ENCODE measurements around the gene TJP2.

Gene TJP2

DNA sequence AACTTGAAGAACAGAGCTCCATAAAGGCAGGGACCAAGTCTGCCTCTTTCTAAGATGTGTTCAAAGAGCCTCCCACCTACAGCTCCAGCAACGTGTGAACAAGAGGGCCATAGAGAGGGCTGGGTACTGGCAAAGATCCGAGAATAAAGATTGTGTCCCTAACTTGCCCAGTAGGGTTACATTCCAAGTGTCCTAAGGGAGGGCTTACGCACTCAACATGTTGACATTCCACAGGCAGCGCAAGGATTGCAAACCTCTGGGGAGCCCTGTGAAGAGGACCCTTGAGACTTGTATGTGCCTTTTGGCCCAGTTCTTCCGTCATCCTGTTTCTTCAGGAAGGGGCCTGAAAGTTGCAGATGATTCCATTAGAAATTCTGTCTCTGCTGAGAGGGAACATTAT, 102.7 kb downstream of the TJP2 start:
- CTCF ChIA-PET: no interaction called here
- TF ChIP-seq GLIS2 (tag by site-specific recombination; IDR thresholded peaks at IDR 0.05) (no peak), KLF10 (tag by site-specific recombination; IDR thresholded peaks at IDR 0.05) (no peak), ZFP37 (tag by site-specific recombination; IDR thresholded peaks at IDR 0.05) (no peak), ZSCAN16 (tag by site-specific recombination; IDR thresholded peaks at IDR 0.05) (no peak), SCRT2 (tag by site-specific recombination; IDR thresholded peaks at IDR 0.05) (no peak), ZNF274 (IDR thresholded peaks at IDR 0.05; ENCODE audit: low read length) (no peak), ZNF274 (tag by site-specific recombination; IDR thresholded peaks at IDR 0.05; ENCODE audit: borderline replicate concordance) (no peak), ZNF174 (tag by site-specific recombination; IDR thresholded peaks at IDR 0.05) (no peak), ZNF610 (tag by site-specific recombination; IDR thresholded peaks at IDR 0.05; ENCODE audit: borderline replicate concordance) (no peak), ZNF624 (tag by site-specific recombination; IDR thresholded peaks at IDR 0.05) (no peak), ZNF239 (tag by site-specific recombination; IDR thresholded peaks at IDR 0.05) (no peak)
- TF ChIP-seq, protein P1, sequence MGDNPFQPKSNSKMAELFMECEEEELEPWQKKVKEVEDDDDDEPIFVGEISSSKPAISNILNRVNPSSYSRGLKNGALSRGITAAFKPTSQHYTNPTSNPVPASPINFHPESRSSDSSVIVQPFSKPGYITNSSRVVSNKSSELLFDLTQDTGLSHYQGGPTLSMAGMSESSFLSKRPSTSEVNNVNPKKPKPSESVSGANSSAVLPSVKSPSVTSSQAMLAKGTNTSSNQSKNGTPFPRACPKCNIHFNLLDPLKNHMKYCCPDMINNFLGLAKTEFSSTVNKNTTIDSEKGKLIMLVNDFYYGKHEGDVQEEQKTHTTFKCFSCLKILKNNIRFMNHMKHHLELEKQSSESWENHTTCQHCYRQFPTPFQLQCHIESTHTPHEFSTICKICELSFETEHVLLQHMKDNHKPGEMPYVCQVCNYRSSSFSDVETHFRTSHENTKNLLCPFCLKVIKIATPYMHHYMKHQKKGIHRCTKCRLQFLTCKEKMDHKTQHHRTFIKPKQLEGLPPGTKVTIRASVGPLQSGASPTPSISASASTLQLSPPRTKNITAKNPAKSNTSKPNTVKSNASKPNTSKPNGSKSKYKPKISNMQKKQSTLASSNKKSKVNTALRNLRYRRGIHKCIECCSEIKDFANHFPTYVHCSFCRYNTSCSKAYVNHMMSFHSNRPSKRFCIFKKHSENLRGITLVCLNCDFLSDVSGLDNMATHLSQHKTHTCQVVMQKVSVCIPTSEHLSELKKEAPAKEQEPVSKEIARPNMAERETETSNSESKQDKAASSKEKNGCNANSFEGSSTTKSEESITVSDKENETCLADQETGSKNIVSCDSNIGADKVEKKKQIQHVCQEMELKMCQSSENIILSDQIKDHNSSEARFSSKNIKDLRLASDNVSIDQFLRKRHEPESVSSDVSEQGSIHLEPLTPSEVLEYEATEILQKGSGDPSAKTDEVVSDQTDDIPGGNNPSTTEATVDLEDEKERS (tag by site-specific recombination; IDR thresholded peaks at IDR 0.05): no peak
- TF ChIP-seq, protein P2, sequence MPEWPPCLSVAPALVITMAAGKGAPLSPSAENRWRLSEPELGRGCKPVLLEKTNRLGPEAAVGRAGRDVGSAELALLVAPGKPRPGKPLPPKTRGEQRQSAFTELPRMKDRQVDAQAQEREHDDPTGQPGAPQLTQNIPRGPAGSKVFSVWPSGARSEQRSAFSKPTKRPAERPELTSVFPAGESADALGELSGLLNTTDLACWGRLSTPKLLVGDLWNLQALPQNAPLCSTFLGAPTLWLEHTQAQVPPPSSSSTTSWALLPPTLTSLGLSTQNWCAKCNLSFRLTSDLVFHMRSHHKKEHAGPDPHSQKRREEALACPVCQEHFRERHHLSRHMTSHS (tag by site-specific recombination; IDR thresholded peaks at IDR 0.05): no peak
- TF ChIP-seq, protein P3, sequence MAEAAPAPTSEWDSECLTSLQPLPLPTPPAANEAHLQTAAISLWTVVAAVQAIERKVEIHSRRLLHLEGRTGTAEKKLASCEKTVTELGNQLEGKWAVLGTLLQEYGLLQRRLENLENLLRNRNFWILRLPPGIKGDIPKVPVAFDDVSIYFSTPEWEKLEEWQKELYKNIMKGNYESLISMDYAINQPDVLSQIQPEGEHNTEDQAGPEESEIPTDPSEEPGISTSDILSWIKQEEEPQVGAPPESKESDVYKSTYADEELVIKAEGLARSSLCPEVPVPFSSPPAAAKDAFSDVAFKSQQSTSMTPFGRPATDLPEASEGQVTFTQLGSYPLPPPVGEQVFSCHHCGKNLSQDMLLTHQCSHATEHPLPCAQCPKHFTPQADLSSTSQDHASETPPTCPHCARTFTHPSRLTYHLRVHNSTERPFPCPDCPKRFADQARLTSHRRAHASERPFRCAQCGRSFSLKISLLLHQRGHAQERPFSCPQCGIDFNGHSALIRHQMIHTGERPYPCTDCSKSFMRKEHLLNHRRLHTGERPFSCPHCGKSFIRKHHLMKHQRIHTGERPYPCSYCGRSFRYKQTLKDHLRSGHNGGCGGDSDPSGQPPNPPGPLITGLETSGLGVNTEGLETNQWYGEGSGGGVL (tag by site-specific recombination; IDR thresholded peaks at IDR 0.05): no peak
- H3K4me3 ChIP-seq (ENCODE audit: low read depth, low read length): no peak overlapping the region
- no peak overlapping the region for H3K27ac ChIP-seq (ENCODE audit: extremely low read depth, low read depth, low read length)
- no peaks in the 10 kb centered on the region for H3K4me1 ChIP-seq (ENCODE audit: control insufficient read depth, insufficient read depth, low read length)
- no peaks in the 10 kb centered on the region for H3K36me3 ChIP-seq (ENCODE audit: control insufficient read depth in 2 of 2, insufficient read depth in 1 of 2, low read length in 2 of 2)
- POLR2A ChIA-PET: no interaction called here
- no peaks in the 10 kb centered on the region for H3K9me3 ChIP-seq (ENCODE audit: control insufficient read depth, insufficient read depth, low read depth, low read length)

DNA sequence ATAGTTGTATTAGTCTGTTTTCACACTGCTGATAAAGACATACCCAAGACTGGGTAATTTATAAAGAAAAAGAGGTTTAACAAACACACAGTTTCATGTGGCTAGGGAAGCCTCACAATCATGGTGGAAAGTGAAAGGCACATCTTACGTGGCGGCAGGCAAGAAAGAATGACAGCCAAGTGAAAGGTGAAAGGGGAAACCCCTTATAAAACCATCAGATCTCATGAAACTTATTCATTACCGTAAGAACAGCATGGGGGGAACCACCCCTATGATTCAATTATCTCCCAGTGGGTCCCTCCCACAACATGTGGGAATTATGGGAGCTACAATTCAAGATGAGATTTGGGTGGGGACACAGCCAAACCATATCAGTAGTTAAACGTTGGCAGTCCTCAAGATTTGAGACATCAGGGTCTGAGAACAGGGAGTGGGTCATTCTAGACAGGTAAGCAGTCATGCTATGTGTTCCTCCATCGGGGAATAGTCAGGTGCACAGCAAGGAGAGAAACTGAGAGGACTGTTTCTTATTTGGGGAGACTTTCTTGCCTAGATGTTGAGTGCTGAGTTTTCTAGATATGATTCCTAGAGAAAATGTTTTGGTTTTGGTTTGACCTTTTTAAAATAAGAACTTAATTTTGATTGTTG, 105.1 kb downstream of the TJP2 start:
- Histone ChIP-seq H3K4me3 (ENCODE audit: low read depth, low read length) (no peak overlapping the region), H3K4me1 (ENCODE audit: control insufficient read depth, insufficient read depth, low read length) (no peaks in the 10 kb centered on the region), H3K27ac (ENCODE audit: extremely low read depth, low read depth, low read length) (no peak overlapping the region), H3K9me3 (ENCODE audit: control insufficient read depth, insufficient read depth, low read depth, low read length) (no peaks in the 10 kb centered on the region), H3K36me3 (ENCODE audit: control insufficient read depth in 2 of 2, insufficient read depth in 1 of 2, low read length in 2 of 2) (no peaks in the 10 kb centered on the region)
- ChIA-PET POLR2A (no interaction called here), CTCF (no interaction called here)
- TF ChIP-seq, protein P4, sequence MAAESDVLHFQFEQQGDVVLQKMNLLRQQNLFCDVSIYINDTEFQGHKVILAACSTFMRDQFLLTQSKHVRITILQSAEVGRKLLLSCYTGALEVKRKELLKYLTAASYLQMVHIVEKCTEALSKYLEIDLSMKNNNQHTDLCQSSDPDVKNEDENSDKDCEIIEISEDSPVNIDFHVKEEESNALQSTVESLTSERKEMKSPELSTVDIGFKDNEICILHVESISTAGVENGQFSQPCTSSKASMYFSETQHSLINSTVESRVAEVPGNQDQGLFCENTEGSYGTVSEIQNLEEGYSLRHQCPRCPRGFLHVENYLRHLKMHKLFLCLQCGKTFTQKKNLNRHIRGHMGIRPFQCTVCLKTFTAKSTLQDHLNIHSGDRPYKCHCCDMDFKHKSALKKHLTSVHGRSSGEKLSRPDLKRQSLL (tag by site-specific recombination; IDR thresholded peaks at IDR 0.05): no peak
- no peak for TF ChIP-seq ZNF157 (tag by site-specific recombination; IDR thresholded peaks at IDR 0.05)
- no peak for TF ChIP-seq ZNF23 (tag by site-specific recombination; IDR thresholded peaks at IDR 0.05; ENCODE audit: borderline replicate concordance)
- no peak for TF ChIP-seq ZNF138 (tag by site-specific recombination; IDR thresholded peaks at IDR 0.05; ENCODE audit: borderline replicate concordance)
- no peak for TF ChIP-seq GLI4 (tag by site-specific recombination; IDR thresholded peaks at IDR 0.05)
- TF ChIP-seq KLF7 (tag by site-specific recombination; IDR thresholded peaks at IDR 0.05; ENCODE audit: borderline replicate concordance): no peak
- TF ChIP-seq, protein P5, sequence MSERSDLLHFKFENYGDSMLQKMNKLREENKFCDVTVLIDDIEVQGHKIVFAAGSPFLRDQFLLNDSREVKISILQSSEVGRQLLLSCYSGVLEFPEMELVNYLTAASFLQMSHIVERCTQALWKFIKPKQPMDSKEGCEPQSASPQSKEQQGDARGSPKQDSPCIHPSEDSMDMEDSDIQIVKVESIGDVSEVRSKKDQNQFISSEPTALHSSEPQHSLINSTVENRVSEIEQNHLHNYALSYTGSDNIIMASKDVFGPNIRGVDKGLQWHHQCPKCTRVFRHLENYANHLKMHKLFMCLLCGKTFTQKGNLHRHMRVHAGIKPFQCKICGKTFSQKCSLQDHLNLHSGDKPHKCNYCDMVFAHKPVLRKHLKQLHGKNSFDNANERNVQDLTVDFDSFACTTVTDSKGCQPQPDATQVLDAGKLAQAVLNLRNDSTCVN (tag by site-specific recombination; optimal IDR thresholded peaks at IDR 0.05): no peak
- no peak for TF ChIP-seq ZNF341 (tag by site-specific recombination; IDR thresholded peaks at IDR 0.05; ENCODE audit: low read depth)
- TF ChIP-seq ZNF677 (tag by site-specific recombination; IDR thresholded peaks at IDR 0.05): no peak
- TF ChIP-seq HOXC10 (CRISPR knock-in tag; IDR thresholded peaks at IDR 0.05): no peak
- TF ChIP-seq, protein P6, sequence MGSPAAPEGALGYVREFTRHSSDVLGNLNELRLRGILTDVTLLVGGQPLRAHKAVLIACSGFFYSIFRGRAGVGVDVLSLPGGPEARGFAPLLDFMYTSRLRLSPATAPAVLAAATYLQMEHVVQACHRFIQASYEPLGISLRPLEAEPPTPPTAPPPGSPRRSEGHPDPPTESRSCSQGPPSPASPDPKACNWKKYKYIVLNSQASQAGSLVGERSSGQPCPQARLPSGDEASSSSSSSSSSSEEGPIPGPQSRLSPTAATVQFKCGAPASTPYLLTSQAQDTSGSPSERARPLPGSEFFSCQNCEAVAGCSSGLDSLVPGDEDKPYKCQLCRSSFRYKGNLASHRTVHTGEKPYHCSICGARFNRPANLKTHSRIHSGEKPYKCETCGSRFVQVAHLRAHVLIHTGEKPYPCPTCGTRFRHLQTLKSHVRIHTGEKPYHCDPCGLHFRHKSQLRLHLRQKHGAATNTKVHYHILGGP (tag by site-specific recombination; IDR thresholded peaks at IDR 0.05): no peak
